Measurements from ENCODE around the gene HSF4. TPM values are rescaled to one million over a fixed set of nuclear protein-coding genes. Genes with fewer than 3 reads are reported as not detected.

HSF4 gene
- total RNA-seq, 1 experiment from 2014 or later: 38.6 TPM

GRCh38 chr16:67215706-67216105 lies 51.2 kb downstream of the HSF4 start:
- in situ Hi-C loops (cut with HindIII; ENCODE audit: low pct_unique_long_range_greater_than_20kb, low sequenced_read_pairs) (no loop called here), intact Hi-C loops (cut with micrococcal nuclease; ENCODE audit: unreplicated experiment) (no loop called here)
- POLR2A ChIA-PET: no interaction called here
- Histone ChIP-seq H3K27ac (ENCODE audit: low read length) (no peak overlapping the region), H3K4me1 (ENCODE audit: control insufficient read depth, insufficient read depth, low read length) (no peaks in the 10 kb centered on the region), H3K4me3 (ENCODE audit: low read depth in 2 of 2, low read length in 2 of 2) (no peak overlapping the region), H3K36me3 (ENCODE audit: control insufficient read depth, insufficient read depth, low read length) (no peaks in the 10 kb centered on the region), H3K9me3 (ENCODE audit: control insufficient read depth, insufficient read depth, low read depth, low read length) (no peaks in the 10 kb centered on the region), H3K27me3 (ENCODE audit: control insufficient read depth, insufficient read depth, low read length) (no peaks in the 10 kb centered on the region)
- BruUV-seq (replicated peaks): no TSS peak
- CTCF ChIA-PET: no interaction called here
- no peak for DNase-seq (ENCODE audit: low read depth, low spot score)
- ATAC-seq: peak; percentile 20; the same call in 1 of the 2 replicates
- TF ChIP-seq CTCF (IDR thresholded peaks at IDR 0.05): no peak
- TF ChIP-seq, protein P1, sequence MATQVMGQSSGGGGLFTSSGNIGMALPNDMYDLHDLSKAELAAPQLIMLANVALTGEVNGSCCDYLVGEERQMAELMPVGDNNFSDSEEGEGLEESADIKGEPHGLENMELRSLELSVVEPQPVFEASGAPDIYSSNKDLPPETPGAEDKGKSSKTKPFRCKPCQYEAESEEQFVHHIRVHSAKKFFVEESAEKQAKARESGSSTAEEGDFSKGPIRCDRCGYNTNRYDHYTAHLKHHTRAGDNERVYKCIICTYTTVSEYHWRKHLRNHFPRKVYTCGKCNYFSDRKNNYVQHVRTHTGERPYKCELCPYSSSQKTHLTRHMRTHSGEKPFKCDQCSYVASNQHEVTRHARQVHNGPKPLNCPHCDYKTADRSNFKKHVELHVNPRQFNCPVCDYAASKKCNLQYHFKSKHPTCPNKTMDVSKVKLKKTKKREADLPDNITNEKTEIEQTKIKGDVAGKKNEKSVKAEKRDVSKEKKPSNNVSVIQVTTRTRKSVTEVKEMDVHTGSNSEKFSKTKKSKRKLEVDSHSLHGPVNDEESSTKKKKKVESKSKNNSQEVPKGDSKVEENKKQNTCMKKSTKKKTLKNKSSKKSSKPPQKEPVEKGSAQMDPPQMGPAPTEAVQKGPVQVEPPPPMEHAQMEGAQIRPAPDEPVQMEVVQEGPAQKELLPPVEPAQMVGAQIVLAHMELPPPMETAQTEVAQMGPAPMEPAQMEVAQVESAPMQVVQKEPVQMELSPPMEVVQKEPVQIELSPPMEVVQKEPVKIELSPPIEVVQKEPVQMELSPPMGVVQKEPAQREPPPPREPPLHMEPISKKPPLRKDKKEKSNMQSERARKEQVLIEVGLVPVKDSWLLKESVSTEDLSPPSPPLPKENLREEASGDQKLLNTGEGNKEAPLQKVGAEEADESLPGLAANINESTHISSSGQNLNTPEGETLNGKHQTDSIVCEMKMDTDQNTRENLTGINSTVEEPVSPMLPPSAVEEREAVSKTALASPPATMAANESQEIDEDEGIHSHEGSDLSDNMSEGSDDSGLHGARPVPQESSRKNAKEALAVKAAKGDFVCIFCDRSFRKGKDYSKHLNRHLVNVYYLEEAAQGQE (IDR thresholded peaks at IDR 0.05; ENCODE audit: insufficient read depth in 1 of 2, low read depth in 2 of 2, low read length in 1 of 2): no peak
- TF ChIP-seq SIN3A (IDR thresholded peaks at IDR 0.05; ENCODE audit: borderline replicate concordance, insufficient read depth, low read depth, low read length): no peak
- TF ChIP-seq POLR2AphosphoS5 (IDR thresholded peaks at IDR 0.05; ENCODE audit: low read depth, low read length): no peak
- no peak for TF ChIP-seq TCF7L2 (IDR thresholded peaks at IDR 0.05; ENCODE audit: low read depth, low read length)

DNA sequence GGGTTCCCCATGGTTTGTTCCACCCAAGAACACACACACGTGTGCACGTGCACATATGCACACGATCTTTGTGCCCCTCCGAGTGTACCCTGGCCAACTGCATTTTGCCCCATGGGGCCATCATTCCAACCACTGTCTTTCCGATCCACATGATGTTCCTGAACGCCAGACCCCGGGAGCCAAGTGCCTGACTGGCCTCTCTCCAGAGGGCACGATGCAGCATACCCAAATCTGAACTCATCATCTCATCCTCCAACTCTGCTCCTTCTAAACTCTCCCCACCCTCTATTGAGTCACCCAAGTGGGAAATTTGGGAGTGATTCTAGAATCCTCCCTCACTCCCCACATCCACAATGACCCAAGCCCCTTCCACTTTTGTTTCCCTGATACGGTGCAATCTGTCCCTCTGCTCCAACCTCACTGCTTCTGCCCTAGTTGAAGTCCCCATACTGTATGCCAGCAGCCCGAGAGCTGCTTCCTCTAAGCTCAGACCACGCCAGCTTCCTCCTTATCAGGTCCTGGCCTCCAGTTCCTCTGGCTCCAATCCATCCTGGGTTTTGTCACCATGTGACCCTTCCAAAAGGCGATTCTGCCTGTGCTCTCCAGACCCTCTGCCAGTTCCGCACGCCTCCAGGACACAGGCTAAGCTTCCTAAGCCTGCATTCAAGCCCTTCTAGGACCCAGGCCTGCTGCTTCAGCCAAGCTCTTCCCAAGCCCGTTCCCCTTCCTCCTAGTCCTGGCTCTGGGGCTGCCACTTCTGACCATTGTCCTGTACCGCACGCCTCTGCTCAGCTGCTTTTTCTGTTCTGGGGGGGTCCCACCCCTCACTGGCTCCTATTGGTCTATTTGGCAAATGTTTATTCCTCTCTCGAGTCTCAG lies 52.3 kb downstream of the HSF4 start:
- no peaks in the 10 kb centered on the region for H3K9me3 ChIP-seq (ENCODE audit: control insufficient read depth, insufficient read depth, low read depth, low read length)
- intact Hi-C loops (cut with micrococcal nuclease; ENCODE audit: unreplicated experiment) (no loop called here), in situ Hi-C loops (cut with HindIII; ENCODE audit: low pct_unique_long_range_greater_than_20kb, low sequenced_read_pairs) (no loop called here)
- no peaks in the 10 kb centered on the region for H3K36me3 ChIP-seq (ENCODE audit: control insufficient read depth, insufficient read depth, low read length)
- no peaks in the 10 kb centered on the region for H3K27me3 ChIP-seq (ENCODE audit: control insufficient read depth, insufficient read depth, low read length)
- H3K4me1 ChIP-seq (ENCODE audit: control insufficient read depth, insufficient read depth, low read length): no peaks in the 10 kb centered on the region
- H3K4me3 ChIP-seq (ENCODE audit: low read depth in 2 of 2, low read length in 2 of 2): no peak overlapping the region
- CTCF ChIA-PET: interaction anchor here (0.6 kb wide), 1 partner anchor 118 kb away, joined by 3 read pairs; no protein-coding TSS in a partner anchor
- POLR2A ChIA-PET: no interaction called here
- no peak for DNase-seq (ENCODE audit: low read depth, low spot score)
- H3K27ac ChIP-seq (ENCODE audit: low read length): no peak overlapping the region
- TF ChIP-seq CTCF (IDR thresholded peaks at IDR 0.05) (no peak), SIN3A (IDR thresholded peaks at IDR 0.05; ENCODE audit: borderline replicate concordance, insufficient read depth, low read depth, low read length) (no peak), TCF7L2 (IDR thresholded peaks at IDR 0.05; ENCODE audit: low read depth, low read length) (no peak), POLR2AphosphoS5 (IDR thresholded peaks at IDR 0.05; ENCODE audit: low read depth, low read length) (no peak)
- TF ChIP-seq, protein P1 (IDR thresholded peaks at IDR 0.05; ENCODE audit: insufficient read depth in 1 of 2, low read depth in 2 of 2, low read length in 1 of 2): no peak
- ATAC-seq: no peak
- no TSS peak for BruUV-seq (replicated peaks)

All from Panc1 (cell line).